ENCODE measurements around the gene CLCA2.

- TF ChIP-seq CTCF (IDR thresholded peaks at IDR 0.05), result peak; percentile 50 to 94 (median 86)
- TF ChIP-seq POLR2A (IDR thresholded peaks at IDR 0.05), result no peak
These were observed 43.6 kb upstream of the CLCA2 start for GRCh38 chr1:86380257-86380861.
